Prostate gland (tissue), 2 donors: Measurements from ENCODE around the gene PAPSS2.

Source experiments
- POLR2AphosphoS5 ChIP-seq: sonication (generic); formaldehyde crosslinking; IDR thresholded peaks from one replicate; pipeline ENCODE4 v1.6.1; 2017; ENCODE audit warnings: antibody characterized with exemption
- TF ChIP-seq, protein P1 (sequence below), 4 experiments: fragments of 200-600 bp in 2 of 4; fragments of 450-650 bp in 2 of 4; sonication (generic) in 2 of 4; IDR thresholded peaks; 1 replicate in 3 of 4; 2 replicates in 1 of 4; pipeline ENCODE4 v1.5.1; 2016 to 2019; ENCODE audit warnings: antibody characterized with exemption in 4 of 4, mild to moderate bottlenecking in 2 of 4, moderate library complexity in 2 of 4

DNA sequence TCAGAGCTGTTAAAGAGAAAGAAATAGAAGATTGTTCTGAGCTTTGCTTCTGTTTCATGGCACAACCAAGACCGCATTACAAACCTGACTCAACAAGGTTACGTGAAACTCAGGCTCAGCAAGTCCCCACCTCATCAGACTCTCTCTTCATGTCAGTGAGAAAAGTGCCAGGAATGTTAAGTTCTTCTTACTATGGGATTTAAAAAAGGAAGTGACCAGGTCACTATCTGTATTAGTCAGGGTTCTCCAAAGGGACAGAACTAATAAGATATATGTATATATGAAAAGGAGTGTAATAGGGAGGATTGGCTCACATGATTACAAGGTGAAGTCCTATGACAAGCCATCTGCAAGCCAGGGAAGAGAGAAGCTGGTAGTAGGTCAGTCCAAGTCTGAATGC, 25.4 kb upstream of the PAPSS2 start:
- TF ChIP-seq, protein P1, sequence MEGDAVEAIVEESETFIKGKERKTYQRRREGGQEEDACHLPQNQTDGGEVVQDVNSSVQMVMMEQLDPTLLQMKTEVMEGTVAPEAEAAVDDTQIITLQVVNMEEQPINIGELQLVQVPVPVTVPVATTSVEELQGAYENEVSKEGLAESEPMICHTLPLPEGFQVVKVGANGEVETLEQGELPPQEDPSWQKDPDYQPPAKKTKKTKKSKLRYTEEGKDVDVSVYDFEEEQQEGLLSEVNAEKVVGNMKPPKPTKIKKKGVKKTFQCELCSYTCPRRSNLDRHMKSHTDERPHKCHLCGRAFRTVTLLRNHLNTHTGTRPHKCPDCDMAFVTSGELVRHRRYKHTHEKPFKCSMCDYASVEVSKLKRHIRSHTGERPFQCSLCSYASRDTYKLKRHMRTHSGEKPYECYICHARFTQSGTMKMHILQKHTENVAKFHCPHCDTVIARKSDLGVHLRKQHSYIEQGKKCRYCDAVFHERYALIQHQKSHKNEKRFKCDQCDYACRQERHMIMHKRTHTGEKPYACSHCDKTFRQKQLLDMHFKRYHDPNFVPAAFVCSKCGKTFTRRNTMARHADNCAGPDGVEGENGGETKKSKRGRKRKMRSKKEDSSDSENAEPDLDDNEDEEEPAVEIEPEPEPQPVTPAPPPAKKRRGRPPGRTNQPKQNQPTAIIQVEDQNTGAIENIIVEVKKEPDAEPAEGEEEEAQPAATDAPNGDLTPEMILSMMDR (IDR thresholded peaks at IDR 0.05) = no peak
- no peak for TF ChIP-seq POLR2AphosphoS5
